Uterus (tissue), 4 donors: ENCODE results near the gene RAB34. TPM values are rescaled to one million over a fixed set of nuclear protein-coding genes. Genes with fewer than 3 reads are reported as not detected.

Source experiments
- DNase-seq, 2 donors: peaks; one replicate each; pipeline ENCODE4 v3.0.0-alpha.2; 2019 to 2020
- H3K27ac ChIP-seq, 2 donors: fragments of 200-600 bp; sonication (generic); 1 replicate in 1 of 2; 2 replicates in 1 of 2; pipeline ENCODE4 v1.5.1; 2016 to 2018
- H3K27me3 ChIP-seq, 2 donors: fragments of 200-600 bp; sonication (generic); one replicate each; pipeline ENCODE4 v1.5.1; 2018 to 2019; ENCODE audit warnings: control low read depth in 1 of 2
- H3K36me3 ChIP-seq, 2 donors: fragments of 200-600 bp; sonication (generic); one replicate each; pipeline ENCODE4 v1.5.1; 2019; ENCODE audit warnings: control low read depth in 1 of 2
- H3K4me1 ChIP-seq, 2 donors: fragments of 200-600 bp; sonication (generic); one replicate each; pipeline ENCODE4 v1.5.1; 2018 to 2019; ENCODE audit warnings: control low read depth in 1 of 2
- H3K4me3 ChIP-seq, 2 donors: fragments of 200-600 bp; sonication (generic); 1 replicate in 1 of 2; 2 replicates in 1 of 2; pipeline ENCODE4 v1.5.1; 2018 to 2019; ENCODE audit warnings: mild to moderate bottlenecking in 1 of 2
- H3K9me3 ChIP-seq, 2 donors: fragments of 200-600 bp; sonication (generic); one replicate each; pipeline ENCODE4 v1.5.1; 2019; ENCODE audit warnings: control low read depth in 1 of 2
- CTCF ChIP-seq, 4 experiments: fragments of 200-600 bp in 2 of 4; fragments of 450-650 bp in 2 of 4; sonication (generic) in 2 of 4; IDR thresholded peaks; one replicate each; pipeline ENCODE4 v1.5.1; 2016 to 2019; ENCODE audit warnings: antibody characterized with exemption in 4 of 4, mild to moderate bottlenecking in 2 of 4, moderate library complexity in 1 of 4
- POLR2A ChIP-seq, 2 donors: fragments of 450-650 bp; IDR thresholded peaks; one replicate each; pipeline ENCODE4 v1.6.1; 2016; ENCODE audit warnings: antibody characterized with exemption in 2 of 2, mild to moderate bottlenecking in 1 of 2, moderate library complexity in 1 of 2
- intact Hi-C: fragments of 100-400 bp; cut with DNase I; formaldehyde crosslinking; loops from one replicate; pipeline ENCODE4 v1.15.1; 2023; ENCODE audit warnings: low total_unique reads
- total RNA-seq, 4 donors: library from RNA; depleted of rRNA in 3 of 4; stranded (reverse); fragments of >200 nt in 3 of 4; gene quantifications; one replicate each; pipeline versions ENCODE4 v1.1.0 to v1.2.4, GENCODE V29; 2014 to 2023
- donor health status: DM: yes; HTN: yes; CAD: no.

RAB34 gene
- total RNA-seq, 4 donors from 2014 or later, result 113 to 411 (median 126) TPM

- no peaks in the 10 kb centered on the region for H3K27me3 ChIP-seq
- DNase-seq, result no peak
- no peak overlapping the region for H3K4me3 ChIP-seq
- no peaks in the 10 kb centered on the region for H3K36me3 ChIP-seq
- TF ChIP-seq POLR2A (IDR thresholded peaks at IDR 0.05), result no peak
- peaks cover 0 to 11% of the 10 kb centered on the region in 2 donors for H3K4me1 ChIP-seq
- intact Hi-C loops, result no loop called here
- no peaks in the 10 kb centered on the region for H3K9me3 ChIP-seq
- H3K27ac ChIP-seq, result peak overlapping the region in 1 of 2 donors; percentile 6
Measured at GRCh38 chr17:28748852-28749515, 31.3 kb upstream of the RAB34 start.

- DNase-seq, result no peak
- H3K27me3 ChIP-seq, result no peaks in the 10 kb centered on the region
- H3K9me3 ChIP-seq, result no peaks in the 10 kb centered on the region
- intact Hi-C loops, result no loop called here
- H3K36me3 ChIP-seq, result no peaks in the 10 kb centered on the region
- TF ChIP-seq CTCF (IDR thresholded peaks at IDR 0.05) (no peak), POLR2A (IDR thresholded peaks at IDR 0.05) (no peak)
- no peak overlapping the region for H3K4me3 ChIP-seq
- H3K4me1 ChIP-seq, result peaks cover 0 to 11% of the 10 kb centered on the region in 2 donors
- no peak overlapping the region for H3K27ac ChIP-seq
Measured at GRCh38 chr17:28747801-28748750, 30.4 kb upstream of the RAB34 start.

GRCh38 chr17:28747051-28747691 is 29.5 kb upstream of the RAB34 start:
- no peak for DNase-seq
- Histone ChIP-seq H3K4me3 (no peak overlapping the region), H3K36me3 (no peaks in the 10 kb centered on the region), H3K27ac (peak overlapping the region; percentile 86 to 91), H3K4me1 (peaks cover 0 to 11% of the 10 kb centered on the region in 2 donors), H3K9me3 (no peaks in the 10 kb centered on the region), H3K27me3 (no peaks in the 10 kb centered on the region)
- no peak for TF ChIP-seq CTCF (IDR thresholded peaks at IDR 0.05)
- intact Hi-C loops, result no loop called here

- no peaks in the 10 kb centered on the region for H3K9me3 ChIP-seq
- DNase-seq, result no peak
- H3K36me3 ChIP-seq, result no peaks in the 10 kb centered on the region
- H3K27ac ChIP-seq, result peak overlapping the region; percentile 86 to 91
- TF ChIP-seq CTCF (IDR thresholded peaks at IDR 0.05) (no peak), POLR2A (IDR thresholded peaks at IDR 0.05) (no peak)
- H3K27me3 ChIP-seq, result no peaks in the 10 kb centered on the region
- peaks cover 0 to 11% of the 10 kb centered on the region in 2 donors for H3K4me1 ChIP-seq
- intact Hi-C loops, result no loop called here
- H3K4me3 ChIP-seq, result no peak overlapping the region
Measured at GRCh38 chr17:28746611-28747050, 29.0 kb upstream of the RAB34 start.

GRCh38 chr17:28745786-28746411 is 28.2 kb upstream of the RAB34 start:
- no peak for DNase-seq
- Histone ChIP-seq H3K9me3 (no peaks in the 10 kb centered on the region), H3K27me3 (no peaks in the 10 kb centered on the region), H3K4me1 (peaks cover 0 to 11% of the 10 kb centered on the region in 2 donors), H3K36me3 (no peaks in the 10 kb centered on the region), H3K27ac (peak overlapping the region; percentile 86 to 91), H3K4me3 (peak overlapping the region in 1 of 2 donors; percentile 77)
- TF ChIP-seq CTCF (IDR thresholded peaks at IDR 0.05), result no peak
- no peak for TF ChIP-seq POLR2A (IDR thresholded peaks at IDR 0.05)
- intact Hi-C loops, result no loop called here
